Activated T-cell treated with anti-CD3 and anti-CD28 coated beads, Interleukin-2, amount 50 U/mL, for 4 hours (primary cell): ENCODE results near the gene NSMCE1. TPM values are rescaled to one million over a fixed set of nuclear protein-coding genes. Genes with fewer than 3 reads are reported as not detected.
"Not testable (repeated sequence)": the region's sequence is repeated elsewhere in the genome, so short reads cannot be mapped to it uniquely, and the experiment has no call there.

Experiments used
- ATAC-seq, 2 donors: fragments of 200-7000 bp; cut with Tn5 transposase; one replicate each; pipeline ENCODE4 v1.10.0; 2021
- DNase-seq: peaks from one replicate; pipeline ENCODE4 v3.0.0-alpha.2; 2020
- H3K27me3 Mint-ChIP-seq: one replicate; pipeline ENCODE4 v1.8.0; 2021; ENCODE audit warnings: low read depth, mixed read lengths
- H3K36me3 Mint-ChIP-seq: one replicate; pipeline ENCODE4 v1.8.0; 2022; ENCODE audit warnings: mixed read lengths; ENCODE audit not compliant: insufficient read depth
- H3K4me1 Mint-ChIP-seq: one replicate; pipeline ENCODE4 v1.8.0; 2021; ENCODE audit warnings: low read depth, mixed read lengths
- H3K4me3 Mint-ChIP-seq: one replicate; pipeline ENCODE4 v1.8.0; 2021; ENCODE audit warnings: mild to moderate bottlenecking, moderate library complexity, mixed read lengths
- H3K9me3 Mint-ChIP-seq: one replicate; pipeline ENCODE4 v1.8.0; 2021; ENCODE audit warnings: mixed read lengths
- total RNA-seq, 3 donors: library from RNA; stranded (reverse); gene quantifications; one replicate each; pipeline ENCODE4 v1.2.1, GENCODE V29; 2021

NSMCE1 gene
- total RNA-seq, 3 donors from 2014 or later = 109 to 111 (median 111) TPM

DNA sequence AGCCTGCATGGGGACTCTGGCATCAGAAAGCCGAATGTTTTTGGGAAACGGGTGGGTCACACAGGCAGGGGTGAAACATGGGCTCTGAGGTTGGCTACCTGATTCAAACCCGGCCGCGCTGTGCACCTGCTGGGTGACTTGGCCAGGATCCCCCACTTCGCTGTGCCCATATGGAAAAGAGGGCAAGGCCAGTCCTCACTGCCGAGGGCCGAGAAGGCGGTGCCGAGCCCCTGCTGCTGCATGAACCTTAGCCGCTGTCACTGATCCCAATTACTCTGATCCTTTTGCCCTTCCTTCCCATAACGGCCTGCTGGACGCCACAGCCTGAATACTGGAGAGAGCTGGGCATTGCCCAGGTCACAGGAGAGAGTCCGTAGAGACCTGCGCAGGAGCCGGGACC is 47.6 kb downstream of the NSMCE1 start:
- peaks cover 7% of the 10 kb centered on the region for H3K36me3 Mint-ChIP-seq
- no peaks in the 10 kb centered on the region for H3K27me3 Mint-ChIP-seq
- H3K4me3 Mint-ChIP-seq = no peak overlapping the region
- ATAC-seq (no peak), DNase-seq (no peak)
- H3K9me3 Mint-ChIP-seq = no peaks in the 10 kb centered on the region
- peaks cover 6% of the 10 kb centered on the region for H3K4me1 Mint-ChIP-seq

DNA sequence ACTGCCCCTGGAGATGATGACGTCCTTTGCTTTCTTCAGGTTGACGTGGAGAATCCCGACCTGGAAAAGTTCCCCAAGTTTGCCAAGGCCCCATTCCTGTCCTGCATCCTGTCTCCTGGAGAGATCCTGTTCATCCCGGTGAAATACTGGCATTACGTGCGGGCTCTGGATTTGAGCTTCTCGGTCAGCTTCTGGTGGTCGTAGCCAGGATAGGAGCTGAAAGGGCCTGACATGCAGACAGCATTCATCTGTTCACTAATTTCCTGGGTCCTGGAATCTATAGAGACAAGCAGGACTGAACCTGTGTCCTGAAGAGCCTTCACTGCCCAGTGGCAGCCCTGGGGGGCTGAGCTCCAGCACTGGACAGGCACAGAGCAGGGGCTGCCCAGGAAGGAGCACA is 48.0 kb downstream of the NSMCE1 start:
- ATAC-seq (no peak), DNase-seq (no peak)
- Mint-ChIP-seq H3K9me3 (no peaks in the 10 kb centered on the region), H3K36me3 (peaks cover 12% of the 10 kb centered on the region), H3K4me3 (no peak overlapping the region), H3K27me3 (no peaks in the 10 kb centered on the region), H3K4me1 (peaks cover 1% of the 10 kb centered on the region)

DNA sequence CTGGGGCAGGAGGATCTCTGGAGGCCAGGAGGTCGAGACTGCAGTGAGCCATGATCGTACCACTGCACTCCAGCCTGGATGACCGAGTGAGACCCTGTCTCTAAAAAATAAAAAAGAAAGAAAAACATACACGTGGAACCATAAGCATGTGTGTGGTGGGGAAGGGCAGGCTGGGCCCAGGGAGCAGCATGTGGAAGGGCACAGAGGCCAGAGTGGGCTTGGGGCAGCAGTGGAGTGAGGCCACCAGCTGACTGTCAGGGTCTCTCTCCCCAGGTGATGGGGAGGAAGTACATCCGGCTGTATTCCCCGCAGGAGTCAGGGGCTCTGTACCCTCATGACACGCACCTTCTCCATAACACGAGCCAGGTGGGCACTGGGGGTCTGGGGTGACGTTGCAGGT is 48.5 kb downstream of the NSMCE1 start:
- Mint-ChIP-seq H3K9me3 (no peaks in the 10 kb centered on the region), H3K27me3 (no peaks in the 10 kb centered on the region), H3K4me1 (peaks cover 1% of the 10 kb centered on the region), H3K4me3 (no peak overlapping the region), H3K36me3 (peaks cover 14% of the 10 kb centered on the region)
- DNase-seq = no peak
- ATAC-seq = no peak

DNA sequence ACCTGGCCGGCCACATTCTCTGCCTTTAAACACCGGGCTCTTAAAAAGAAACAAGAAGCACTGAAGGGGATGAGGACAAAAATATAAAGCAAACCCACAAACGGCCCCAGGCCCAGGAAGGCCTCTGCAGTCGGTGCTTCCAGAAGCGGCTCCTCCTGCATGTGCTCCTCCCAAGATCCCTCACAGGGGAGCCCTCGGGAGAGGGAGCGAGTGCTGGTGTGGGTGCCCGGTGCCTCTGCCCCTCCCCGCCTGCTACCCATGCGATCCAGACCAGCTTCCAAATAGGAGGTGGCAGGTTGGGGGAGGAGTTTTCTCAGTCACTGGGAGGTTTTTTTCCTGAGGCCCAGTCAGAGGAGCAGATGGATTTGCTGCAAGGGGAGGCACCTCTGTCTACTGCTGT is 49.4 kb downstream of the NSMCE1 start:
- Mint-ChIP-seq H3K4me3 (no peak overlapping the region), H3K9me3 (no peaks in the 10 kb centered on the region), H3K36me3 (peaks cover 18% of the 10 kb centered on the region), H3K27me3 (no peaks in the 10 kb centered on the region), H3K4me1 (peaks cover 1% of the 10 kb centered on the region)
- no peak for DNase-seq
- no peak for ATAC-seq

DNA sequence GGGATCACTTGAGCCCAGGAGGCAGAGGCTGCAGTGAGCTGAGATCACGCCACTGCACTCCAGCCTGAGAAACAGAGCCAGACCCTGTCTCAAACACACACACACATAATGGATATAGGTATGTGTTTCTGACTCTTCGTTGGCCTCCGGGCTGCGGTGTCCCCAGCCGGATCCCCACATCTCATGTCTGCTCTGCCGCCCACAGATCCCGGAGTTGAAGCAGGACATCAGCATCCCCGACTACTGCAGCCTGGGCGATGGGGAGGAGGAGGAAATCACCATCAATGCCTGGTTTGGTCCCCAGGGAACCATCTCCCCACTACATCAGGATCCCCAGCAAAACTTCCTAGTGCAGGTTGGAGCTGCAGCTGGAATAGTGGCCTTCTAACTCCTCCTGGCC is 49.8 kb downstream of the NSMCE1 start:
- peaks cover 20% of the 10 kb centered on the region for H3K36me3 Mint-ChIP-seq
- H3K4me1 Mint-ChIP-seq = peaks cover 1% of the 10 kb centered on the region
- H3K9me3 Mint-ChIP-seq = no peaks in the 10 kb centered on the region
- DNase-seq (no peak), ATAC-seq (no peak)
- no peak overlapping the region for H3K4me3 Mint-ChIP-seq
- no peaks in the 10 kb centered on the region for H3K27me3 Mint-ChIP-seq

DNA sequence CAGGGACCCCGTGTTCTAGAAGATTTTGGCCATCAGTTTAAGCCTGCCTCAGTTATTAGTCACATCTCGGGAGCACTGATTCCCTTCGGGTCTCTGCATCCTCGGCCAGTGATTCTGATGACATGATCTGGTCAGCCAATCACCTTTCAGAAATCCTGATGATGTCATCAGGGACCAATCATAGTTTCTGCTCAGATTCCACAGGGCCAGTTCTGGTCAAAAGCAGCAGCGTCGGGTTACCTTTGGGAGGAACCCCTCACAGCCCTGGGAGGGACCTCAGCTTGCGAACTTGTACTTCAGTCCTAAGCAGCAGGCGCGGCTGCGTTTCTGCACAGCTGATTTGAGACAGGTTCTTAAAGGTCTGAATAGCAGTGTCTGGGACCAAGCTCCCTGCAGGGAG is 51.3 kb downstream of the NSMCE1 start:
- DNase-seq (no peak), ATAC-seq (no peak)
- Mint-ChIP-seq H3K4me1 (peaks cover 1% of the 10 kb centered on the region), H3K9me3 (no peaks in the 10 kb centered on the region), H3K36me3 (peaks cover 20% of the 10 kb centered on the region), H3K4me3 (no peak overlapping the region), H3K27me3 (no peaks in the 10 kb centered on the region)

DNA sequence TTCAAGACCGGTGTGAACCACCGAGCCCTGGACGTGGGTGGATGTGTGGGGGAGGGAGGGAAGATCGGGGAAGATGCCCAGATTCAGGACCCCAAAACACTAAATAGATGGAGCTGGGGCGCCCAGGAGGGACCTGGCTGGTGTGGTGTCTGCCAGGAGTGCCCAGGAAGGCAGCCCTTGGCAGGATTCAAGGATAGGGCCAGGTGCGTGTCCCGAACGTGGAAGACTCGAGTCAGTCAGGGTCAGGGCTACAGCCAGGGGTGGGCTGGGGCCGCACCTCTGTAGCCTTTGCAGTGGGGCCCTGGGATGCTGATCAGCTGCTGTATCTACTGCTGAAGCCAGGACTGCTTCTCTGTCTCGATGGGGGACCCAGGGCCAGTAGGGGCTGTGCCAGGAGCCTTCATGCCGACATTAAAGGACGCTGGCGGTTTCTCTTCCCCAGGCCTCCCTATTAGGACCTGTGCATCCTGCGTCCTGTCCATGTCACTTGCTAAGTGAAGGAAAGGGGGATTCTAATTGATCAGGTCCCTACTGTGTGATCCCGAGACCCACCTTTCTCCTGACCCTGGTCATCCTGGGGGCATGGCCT is 52.2 kb downstream of the NSMCE1 start:
- DNase-seq (no peak), ATAC-seq (no peak)
- no peaks in the 10 kb centered on the region for H3K9me3 Mint-ChIP-seq
- H3K4me1 Mint-ChIP-seq = no peaks in the 10 kb centered on the region
- peaks cover 20% of the 10 kb centered on the region for H3K36me3 Mint-ChIP-seq
- H3K27me3 Mint-ChIP-seq = no peaks in the 10 kb centered on the region
- H3K4me3 Mint-ChIP-seq = no peak overlapping the region

DNA sequence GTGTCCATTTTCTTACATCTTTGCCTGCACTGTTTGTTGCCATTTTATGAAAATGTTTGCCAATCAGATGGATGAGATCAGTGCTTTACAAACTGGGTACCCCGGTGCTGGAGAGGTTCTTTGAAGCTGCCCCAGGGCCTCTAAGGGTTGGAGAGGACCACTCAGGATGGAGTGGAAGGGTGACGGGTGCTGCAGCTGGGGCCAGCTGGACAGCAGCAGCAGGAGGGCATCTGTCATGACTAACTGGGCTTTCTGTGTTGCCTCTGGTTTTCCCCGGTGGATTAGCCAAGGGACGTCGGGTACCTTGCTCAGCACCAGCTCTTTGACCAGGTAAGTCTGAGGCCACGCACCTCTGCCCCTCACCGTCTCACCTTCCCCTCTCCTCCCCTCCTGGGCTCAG is 52.9 kb downstream of the NSMCE1 start:
- Mint-ChIP-seq H3K4me1 (peaks cover 5% of the 10 kb centered on the region), H3K36me3 (peaks cover 20% of the 10 kb centered on the region), H3K9me3 (no peaks in the 10 kb centered on the region), H3K4me3 (no peak overlapping the region), H3K27me3 (no peaks in the 10 kb centered on the region)
- ATAC-seq (no peak), DNase-seq (no peak)

DNA sequence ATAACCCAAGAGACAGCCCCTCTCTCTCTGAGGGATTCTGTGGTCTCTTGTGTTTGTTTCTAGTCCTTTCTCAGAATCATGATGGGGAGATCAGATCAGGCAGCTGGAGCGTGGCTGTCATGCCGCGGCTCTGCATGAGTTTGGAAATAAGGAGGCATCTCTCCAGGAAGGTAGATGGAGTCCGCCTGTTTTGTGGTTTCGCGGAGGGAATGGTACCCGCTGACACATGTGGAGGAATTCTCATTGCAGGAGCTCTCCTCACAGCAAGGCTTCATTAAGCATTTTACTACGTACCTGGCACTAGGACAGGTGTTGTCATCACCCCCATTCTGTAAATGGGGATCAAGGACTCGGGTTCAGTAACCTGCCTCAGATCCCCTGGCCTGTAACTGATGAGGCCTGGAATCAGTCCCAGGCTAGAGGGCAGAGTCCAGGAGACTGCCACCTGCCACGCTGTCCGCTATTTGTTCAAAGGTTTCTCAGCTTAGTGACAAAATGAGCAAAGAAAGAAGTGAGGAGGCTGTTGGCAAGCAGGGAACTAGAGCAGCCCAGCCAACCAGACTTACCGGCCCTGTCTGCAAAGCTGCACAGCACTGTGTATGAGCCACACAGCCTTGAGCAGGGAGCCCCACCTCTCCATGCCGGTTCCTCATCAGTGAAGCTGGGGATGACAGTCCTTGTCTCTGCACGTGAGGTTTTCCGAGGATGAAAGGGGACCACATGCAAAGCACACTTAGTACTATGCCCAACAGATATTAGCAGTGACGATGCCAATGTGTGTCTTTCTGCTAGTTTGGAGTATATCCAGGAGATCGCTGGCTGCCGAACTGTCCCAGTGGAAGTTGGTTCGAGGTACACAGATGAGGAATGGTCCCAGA is 54.2 kb downstream of the NSMCE1 start:
- Mint-ChIP-seq H3K4me1 (peaks cover 5% of the 10 kb centered on the region), H3K4me3 (no peak overlapping the region), H3K9me3 (no peaks in the 10 kb centered on the region), H3K36me3 (peaks cover 22% of the 10 kb centered on the region), H3K27me3 (no peaks in the 10 kb centered on the region)
- DNase-seq (no peak), ATAC-seq (no peak)

DNA sequence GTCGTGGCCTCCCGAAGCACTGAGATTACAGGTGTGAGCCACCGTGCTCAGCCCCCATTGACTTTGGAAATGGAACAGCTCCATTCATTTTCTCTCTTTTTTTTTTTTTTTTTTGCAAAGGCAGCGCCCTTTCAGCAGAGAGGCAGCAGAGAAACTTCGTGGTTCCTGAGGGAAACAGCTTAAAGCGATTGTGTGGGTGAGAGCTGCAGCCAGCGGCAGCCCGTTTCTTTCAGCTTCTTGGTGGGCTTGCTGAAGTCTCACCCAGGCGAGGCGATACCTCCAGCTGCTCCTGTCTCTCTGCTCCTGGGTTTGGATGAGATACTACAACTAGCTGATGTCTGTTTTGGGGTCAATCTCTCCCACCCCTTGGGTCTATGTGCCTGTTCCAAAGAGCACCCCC is 57.5 kb downstream of the NSMCE1 start:
- no peaks in the 10 kb centered on the region for H3K9me3 Mint-ChIP-seq
- ATAC-seq (no peak), DNase-seq (no peak)
- peaks cover 17% of the 10 kb centered on the region for H3K36me3 Mint-ChIP-seq
- H3K27me3 Mint-ChIP-seq = no peaks in the 10 kb centered on the region
- no peak overlapping the region for H3K4me3 Mint-ChIP-seq
- H3K4me1 Mint-ChIP-seq = peaks cover 5% of the 10 kb centered on the region

DNA sequence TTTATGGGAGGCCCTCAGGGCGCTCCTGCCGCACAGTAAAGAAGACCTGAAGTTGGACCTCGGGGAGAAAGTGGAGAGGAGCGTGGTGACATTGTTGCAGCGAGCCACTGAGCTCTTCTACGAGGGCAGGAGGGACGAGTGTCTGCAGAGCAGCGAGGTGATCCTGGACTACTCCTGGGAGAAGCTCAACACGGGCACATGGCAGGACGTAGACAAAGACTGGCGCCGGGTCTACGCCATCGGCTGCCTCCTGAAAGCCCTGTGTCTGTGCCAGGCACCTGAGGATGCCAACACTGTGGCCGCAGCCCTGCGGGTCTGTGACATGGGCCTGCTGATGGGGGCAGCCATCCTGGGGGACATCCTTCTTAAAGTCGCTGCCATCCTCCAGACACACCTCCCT is 58.4 kb downstream of the NSMCE1 start:
- H3K36me3 Mint-ChIP-seq = peaks cover 10% of the 10 kb centered on the region
- peaks cover 8% of the 10 kb centered on the region for H3K4me1 Mint-ChIP-seq
- ATAC-seq (no peak), DNase-seq (no peak)
- no peak overlapping the region for H3K4me3 Mint-ChIP-seq
- H3K9me3 Mint-ChIP-seq = no peaks in the 10 kb centered on the region
- no peaks in the 10 kb centered on the region for H3K27me3 Mint-ChIP-seq

DNA sequence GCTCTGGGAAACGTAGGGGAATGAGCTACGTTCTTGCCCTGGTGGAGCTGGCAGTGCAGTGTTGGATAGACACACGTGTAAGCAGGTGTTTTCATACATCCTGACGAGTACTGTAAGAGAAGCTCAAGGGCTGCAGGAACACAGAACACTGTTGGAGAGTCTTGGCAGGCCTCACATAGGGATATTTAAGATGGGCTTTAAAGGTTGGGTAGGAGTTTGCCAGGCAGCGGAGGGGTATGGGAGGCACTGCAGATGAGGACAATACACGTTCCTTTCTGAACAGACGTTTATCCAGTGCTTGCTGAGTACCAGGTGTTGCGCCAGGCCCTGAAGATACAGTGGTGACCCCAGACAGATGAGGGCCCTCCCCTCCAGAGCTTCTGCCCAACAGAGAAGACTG is 59.0 kb downstream of the NSMCE1 start:
- no peaks in the 10 kb centered on the region for H3K9me3 Mint-ChIP-seq
- no peak overlapping the region for H3K4me3 Mint-ChIP-seq
- peaks cover 5% of the 10 kb centered on the region for H3K36me3 Mint-ChIP-seq
- ATAC-seq = no peak
- H3K4me1 Mint-ChIP-seq = peaks cover 10% of the 10 kb centered on the region
- no peaks in the 10 kb centered on the region for H3K27me3 Mint-ChIP-seq
- DNase-seq = no peak

DNA sequence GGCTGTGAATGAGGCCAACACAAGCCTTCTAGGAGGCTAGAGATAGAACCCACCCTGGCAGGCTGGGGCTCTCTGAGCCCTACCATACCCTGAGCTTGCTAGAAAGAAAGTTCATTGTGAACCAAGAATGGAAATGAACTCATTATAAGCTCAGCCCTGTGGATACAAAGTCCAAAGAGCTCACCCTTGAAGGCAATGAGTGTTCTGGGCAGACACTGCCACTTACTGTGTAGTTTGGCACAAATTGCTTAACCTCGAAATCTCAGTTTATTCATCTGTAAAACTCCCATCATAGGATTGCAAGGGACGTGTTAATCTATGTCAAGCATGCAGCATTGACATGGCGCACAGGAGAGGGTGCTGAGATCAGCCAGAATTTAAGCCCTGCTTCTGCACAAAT is 59.8 kb downstream of the NSMCE1 start:
- DNase-seq (no peak), ATAC-seq (no peak)
- Mint-ChIP-seq H3K4me3 (no peak overlapping the region), H3K36me3 (peaks cover 2% of the 10 kb centered on the region), H3K27me3 (no peaks in the 10 kb centered on the region), H3K4me1 (peaks cover 16% of the 10 kb centered on the region), H3K9me3 (no peaks in the 10 kb centered on the region)

DNA sequence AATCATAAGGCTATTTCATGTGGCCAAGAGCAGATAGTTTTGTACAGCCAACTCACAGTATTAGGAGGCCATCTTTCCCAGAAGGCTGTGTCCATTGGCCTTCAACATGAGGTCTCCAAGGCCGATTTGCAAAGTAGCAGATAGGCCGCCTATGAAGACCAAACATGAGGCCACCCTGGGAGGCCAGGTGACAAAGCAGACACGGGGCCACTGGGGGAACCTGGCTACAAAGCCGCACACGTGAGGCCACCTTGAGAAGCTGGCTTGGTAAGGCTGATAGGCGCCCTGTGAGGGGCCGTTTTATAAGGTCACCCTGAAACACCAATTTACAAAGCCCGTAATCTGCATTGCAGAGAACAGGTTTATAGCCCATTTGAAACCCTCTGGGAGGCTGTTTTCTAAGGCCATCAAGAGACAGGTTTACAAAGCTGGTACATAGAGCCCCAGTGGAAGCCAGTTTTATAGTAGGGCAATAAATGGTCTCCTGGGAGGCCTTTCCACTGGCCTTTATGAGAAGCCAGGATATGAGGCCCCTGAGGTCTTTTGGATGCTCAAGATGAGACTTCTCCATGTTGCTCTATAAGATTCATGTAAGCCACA is 60.4 kb downstream of the NSMCE1 start:
- DNase-seq (no peak), ATAC-seq (no peak)
- Mint-ChIP-seq H3K36me3 (peaks cover 2% of the 10 kb centered on the region), H3K4me1 (peaks cover 18% of the 10 kb centered on the region), H3K27me3 (no peaks in the 10 kb centered on the region), H3K4me3 (no peak overlapping the region), H3K9me3 (no peaks in the 10 kb centered on the region)

DNA sequence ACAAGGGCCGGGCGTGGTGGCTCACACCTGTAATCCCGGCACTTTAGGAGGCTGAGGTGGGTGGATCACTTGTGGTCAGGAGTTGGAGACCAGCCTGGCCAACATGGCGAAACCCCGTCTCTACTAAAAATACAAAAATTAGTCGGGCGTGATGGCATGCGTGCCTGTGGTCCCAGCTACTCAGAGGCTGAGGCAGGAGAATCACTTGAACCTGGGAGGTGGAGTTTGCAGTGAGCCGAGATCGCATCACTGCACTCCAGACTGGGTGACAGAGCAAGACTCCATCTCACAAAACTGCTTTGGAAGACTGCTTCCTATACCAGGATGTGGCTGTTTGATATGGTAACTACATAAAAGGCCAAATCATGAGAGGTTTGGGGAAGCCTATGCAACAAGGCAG is 61.5 kb downstream of the NSMCE1 start:
- H3K4me1 Mint-ChIP-seq = peaks cover 28% of the 10 kb centered on the region
- not testable (repeated sequence) for H3K9me3 Mint-ChIP-seq, DNase-seq, H3K27me3 Mint-ChIP-seq, H3K4me3 Mint-ChIP-seq, ATAC-seq, H3K36me3 Mint-ChIP-seq
